ENCODE data around the gene ILDR2. TPM values are rescaled to one million over a fixed set of nuclear protein-coding genes. Genes with fewer than 3 reads are reported as not detected.

Gene ILDR2
- total RNA-seq, 4 donors from 2014 or later = 5.3 to 13.7 (median 9.4) TPM

DNA sequence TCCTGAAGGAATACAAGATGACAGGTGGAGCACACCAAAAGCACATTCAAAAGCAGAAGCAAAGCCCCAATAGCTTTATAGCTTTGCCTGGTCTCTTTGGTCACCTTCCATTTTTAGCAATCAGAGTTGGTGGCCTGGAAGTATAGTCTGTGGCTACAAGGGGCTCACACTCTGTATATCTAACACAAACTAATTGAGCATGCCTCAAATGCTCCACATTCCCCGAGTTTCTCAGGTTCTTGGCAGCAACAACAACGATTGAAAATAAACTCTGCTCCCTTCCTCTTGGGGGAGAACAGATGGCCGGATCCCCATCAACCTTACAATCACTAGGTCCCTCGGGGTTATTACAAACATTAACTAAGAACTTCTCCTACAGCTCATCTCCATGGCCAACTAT lies 74.4 kb downstream of the ILDR2 start:
- TF ChIP-seq EP300 (IDR thresholded peaks at IDR 0.05) (no peak), POLR2AphosphoS5 (IDR thresholded peaks at IDR 0.05) (no peak), CTCF (IDR thresholded peaks at IDR 0.05) (no peak), POLR2A (IDR thresholded peaks at IDR 0.05; ENCODE audit: low read depth) (no peak)
- Histone ChIP-seq H3K4me1 (peaks cover 0 to 8% (median 2%) of the 10 kb centered on the region in 4 donors), H3K4me3 (no peak overlapping the region), H3K27ac (replicated peaks in 1 of 4) (no peak overlapping the region), H3K27me3 (no peaks in the 10 kb centered on the region), H3K9me3 (peaks cover 0 to 8% (median 0%) of the 10 kb centered on the region in 4 donors), H3K36me3 (no peaks in the 10 kb centered on the region)
- intact Hi-C loops (cut with DNase I) = loop anchor here (10.0 kb wide), 2 partner anchors 544 to 634 kb away; no protein-coding TSS in a partner anchor
- no peak for DNase-seq (ENCODE audit: extremely low spot score)
- 48% methylated on average over 3 of the region's 4 CpGs for WGBS

GRCh38 chr1:166899769-166900168 lies 75.6 kb downstream of the ILDR2 start:
- no peak overlapping the region for H3K27ac ChIP-seq (replicated peaks in 1 of 4)
- H3K36me3 ChIP-seq = no peaks in the 10 kb centered on the region
- peaks cover 0 to 8% (median 2%) of the 10 kb centered on the region in 4 donors for H3K4me1 ChIP-seq
- intact Hi-C loops (cut with DNase I) = loop anchor here (10.0 kb wide), 2 partner anchors 545 to 635 kb away; no protein-coding TSS in a partner anchor
- H3K27me3 ChIP-seq = no peaks in the 10 kb centered on the region
- DNase-seq (ENCODE audit: extremely low spot score) = no peak
- TF ChIP-seq POLR2AphosphoS5 (IDR thresholded peaks at IDR 0.05) = no peak
- no peak for TF ChIP-seq CTCF (IDR thresholded peaks at IDR 0.05)
- no peak for TF ChIP-seq POLR2A (IDR thresholded peaks at IDR 0.05; ENCODE audit: low read depth)
- H3K9me3 ChIP-seq = peaks cover 0 to 8% (median 0%) of the 10 kb centered on the region in 4 donors
- H3K4me3 ChIP-seq = no peak overlapping the region

DNA sequence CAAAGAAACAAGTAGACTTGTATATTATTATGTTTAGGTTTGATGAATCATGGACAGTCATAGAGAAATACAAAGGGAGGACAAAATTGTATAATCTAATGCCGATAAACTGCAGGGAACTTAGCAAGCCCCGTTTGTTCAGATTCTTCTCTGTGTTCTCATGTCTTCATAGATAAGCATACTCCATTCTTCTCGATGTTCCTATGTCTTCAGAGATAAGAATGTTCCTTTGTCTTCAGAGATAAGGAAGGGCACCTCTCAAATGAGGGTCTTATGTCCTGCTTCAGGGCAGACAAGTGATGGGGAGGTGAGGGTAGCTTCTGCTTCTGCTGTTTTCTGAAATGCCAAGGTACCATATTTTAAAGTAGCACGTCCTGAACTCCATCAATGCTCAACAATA lies 79.6 kb downstream of the ILDR2 start:
- intact Hi-C loops (cut with DNase I) = no loop called here
- Histone ChIP-seq H3K27me3 (no peaks in the 10 kb centered on the region), H3K36me3 (no peaks in the 10 kb centered on the region), H3K9me3 (peaks cover 0 to 8% (median 0%) of the 10 kb centered on the region in 4 donors), H3K4me3 (no peak overlapping the region), H3K27ac (replicated peaks in 1 of 4) (no peak overlapping the region), H3K4me1 (peaks cover 0 to 5% (median 2%) of the 10 kb centered on the region in 4 donors)
- TF ChIP-seq CTCF (IDR thresholded peaks at IDR 0.05) (no peak), POLR2AphosphoS5 (IDR thresholded peaks at IDR 0.05) (no peak), POLR2A (IDR thresholded peaks at IDR 0.05; ENCODE audit: low read depth) (no peak), EP300 (IDR thresholded peaks at IDR 0.05) (no peak)
- WGBS = 84% methylated on average over 4 of the region's 4 CpGs
- no peak for DNase-seq (ENCODE audit: extremely low spot score)

GRCh38 chr1:166889776-166890175 lies 85.6 kb downstream of the ILDR2 start:
- no peaks in the 10 kb centered on the region for H3K36me3 ChIP-seq
- intact Hi-C loops (cut with DNase I) = no loop called here
- H3K27me3 ChIP-seq = peaks cover 0 to 5% (median under 1%) of the 10 kb centered on the region in 4 donors
- H3K27ac ChIP-seq (replicated peaks in 1 of 4) = no peak overlapping the region
- no peaks in the 10 kb centered on the region for H3K9me3 ChIP-seq
- no peak for DNase-seq (ENCODE audit: extremely low spot score)
- TF ChIP-seq EP300 (IDR thresholded peaks at IDR 0.05) (no peak), CTCF (IDR thresholded peaks at IDR 0.05) (no peak), POLR2AphosphoS5 (IDR thresholded peaks at IDR 0.05) (no peak), POLR2A (IDR thresholded peaks at IDR 0.05; ENCODE audit: low read depth) (no peak)
- H3K4me3 ChIP-seq = no peak overlapping the region
- peaks cover 0 to 5% (median 2%) of the 10 kb centered on the region in 4 donors for H3K4me1 ChIP-seq

Data from esophagus muscularis mucosa (tissue), 4 donors.